Progenitor cell of endocrine pancreas (in vitro differentiated cells): ENCODE data around the gene C1QTNF6. TPM values are rescaled to one million over a fixed set of nuclear protein-coding genes. Genes with fewer than 3 reads are reported as not detected.

Experiments used
- DNase-seq: peaks from one replicate; pipeline ENCODE4 v3.0.0; 2021; ENCODE audit warnings: low spot score; ENCODE audit not compliant: unreplicated experiment
- H3K27ac Mint-ChIP-seq: 2 replicates; pipeline ENCODE4 v1.8.0; 2021; ENCODE audit warnings: mild to moderate bottlenecking, moderate library complexity, mixed read lengths
- H3K27me3 Mint-ChIP-seq: 2 replicates; pipeline ENCODE4 v1.8.0; 2021; ENCODE audit warnings: mixed read lengths
- H3K36me3 Mint-ChIP-seq: 2 replicates; pipeline ENCODE4 v1.8.0; 2022; ENCODE audit warnings: mixed read lengths; ENCODE audit not compliant: insufficient read depth
- H3K4me1 Mint-ChIP-seq: 2 replicates; pipeline ENCODE4 v1.8.0; 2021; ENCODE audit warnings: low read depth, mixed read lengths
- H3K4me3 Mint-ChIP-seq: 2 replicates; pipeline ENCODE4 v1.8.0; 2021; ENCODE audit warnings: low read depth, mild to moderate bottlenecking, moderate library complexity, mixed read lengths
- H3K9me3 Mint-ChIP-seq: 2 replicates; pipeline ENCODE4 v1.8.0; 2021; ENCODE audit warnings: low read depth, mixed read lengths
- CTCF ChIP-seq: fragments of 200-600 bp; sonication (generic); IDR thresholded peaks from one replicate; pipeline ENCODE4 v1.5.0; 2021; ENCODE audit warnings: antibody characterized with exemption, mild to moderate bottlenecking; ENCODE audit not compliant: unreplicated experiment
- total RNA-seq: library from RNA; stranded (reverse); gene quantifications from 2 replicates; pipeline ENCODE4 v1.2.1, GENCODE V29; 2021

Gene C1QTNF6
- total RNA-seq, 1 donor from 2014 or later: 14.5 TPM

GRCh38 chr22:37166675-37167066 lies 21.4 kb downstream of the C1QTNF6 start:
- TF ChIP-seq CTCF: peak; percentile 97
- H3K27ac Mint-ChIP-seq: no peak overlapping the region
- H3K4me3 Mint-ChIP-seq: no peak overlapping the region
- DNase-seq: peak; percentile 75
- peaks cover 10% of the 10 kb centered on the region for H3K4me1 Mint-ChIP-seq
- no peaks in the 10 kb centered on the region for H3K36me3 Mint-ChIP-seq
- peaks cover 12% of the 10 kb centered on the region for H3K27me3 Mint-ChIP-seq
- no peaks in the 10 kb centered on the region for H3K9me3 Mint-ChIP-seq

- no peaks in the 10 kb centered on the region for H3K36me3 Mint-ChIP-seq
- H3K27me3 Mint-ChIP-seq: peaks cover 9% of the 10 kb centered on the region
- H3K4me3 Mint-ChIP-seq: no peak overlapping the region
- no peak overlapping the region for H3K27ac Mint-ChIP-seq
- TF ChIP-seq CTCF: no peak
- DNase-seq: no peak
- H3K9me3 Mint-ChIP-seq: no peaks in the 10 kb centered on the region
- peaks cover 10% of the 10 kb centered on the region for H3K4me1 Mint-ChIP-seq
These were observed 21.9 kb downstream of the C1QTNF6 start for GRCh38 chr22:37165940-37166674.

GRCh38 chr22:37165066-37165465 lies 23.0 kb downstream of the C1QTNF6 start:
- H3K27ac Mint-ChIP-seq: no peak overlapping the region
- no peak overlapping the region for H3K4me3 Mint-ChIP-seq
- TF ChIP-seq CTCF: no peak
- no peaks in the 10 kb centered on the region for H3K9me3 Mint-ChIP-seq
- H3K4me1 Mint-ChIP-seq: peaks cover 10% of the 10 kb centered on the region
- H3K27me3 Mint-ChIP-seq: peaks cover 10% of the 10 kb centered on the region
- H3K36me3 Mint-ChIP-seq: no peaks in the 10 kb centered on the region
- DNase-seq: no peak

GRCh38 chr22:37164505-37164887 lies 23.6 kb downstream of the C1QTNF6 start:
- H3K4me1 Mint-ChIP-seq: peaks cover 10% of the 10 kb centered on the region
- H3K4me3 Mint-ChIP-seq: no peak overlapping the region
- no peak for DNase-seq
- H3K36me3 Mint-ChIP-seq: no peaks in the 10 kb centered on the region
- no peak for TF ChIP-seq CTCF
- H3K9me3 Mint-ChIP-seq: no peaks in the 10 kb centered on the region
- peaks cover 10% of the 10 kb centered on the region for H3K27me3 Mint-ChIP-seq
- H3K27ac Mint-ChIP-seq: no peak overlapping the region

GRCh38 chr22:37163575-37164504 lies 24.2 kb downstream of the C1QTNF6 start:
- Mint-ChIP-seq H3K4me1 (peaks cover 10% of the 10 kb centered on the region), H3K9me3 (no peaks in the 10 kb centered on the region), H3K4me3 (no peak overlapping the region), H3K36me3 (no peaks in the 10 kb centered on the region), H3K27me3 (peaks cover 16% of the 10 kb centered on the region), H3K27ac (no peak overlapping the region)
- no peak for DNase-seq
- no peak for TF ChIP-seq CTCF
